Heart left ventricle (tissue), 16 donors: ENCODE measurements around the gene OR8K1. TPM values are rescaled to one million over a fixed set of nuclear protein-coding genes. Genes with fewer than 3 reads are reported as not detected.

Experiments used
- ATAC-seq, 4 donors: fragments of 200-7000 bp; cut with Tn5 transposase; one replicate each; pipeline ENCODE4 v1.9.1; 2020 to 2022; ENCODE audit warnings: moderate library complexity in 4 of 4, mild to moderate bottlenecking in 3 of 4, moderate number of reproducible peaks in 1 of 4
- DNase-seq, 5 donors: peaks; one replicate each; pipeline ENCODE4 v3.0.0-alpha.2; 2020
- H3K27ac ChIP-seq, 12 donors: fragments of 200-600 bp; sonication (generic) in 4 of 12; one replicate each; pipeline versions ENCODE4 v1.5.0 to v1.8.0; 2016 to 2022; ENCODE audit warnings: mild to moderate bottlenecking in 2 of 12
- H3K27me3 ChIP-seq, 9 donors: fragments of 200-600 bp; sonication (generic) in 2 of 9; one replicate each; pipeline versions ENCODE4 v1.5.1 to v1.8.0; 2016 to 2022; ENCODE audit warnings: mild to moderate bottlenecking in 3 of 9
- H3K36me3 ChIP-seq, 9 donors: fragments of 200-600 bp; sonication (generic) in 2 of 9; one replicate each; pipeline versions ENCODE4 v1.5.0 to v1.8.0; 2018 to 2022; ENCODE audit warnings: mild to moderate bottlenecking in 2 of 9
- H3K4me1 ChIP-seq, 12 donors: fragments of 200-600 bp; sonication (generic) in 4 of 12; one replicate each; pipeline versions ENCODE4 v1.5.0 to v1.8.0; 2016 to 2022; ENCODE audit warnings: mild to moderate bottlenecking in 3 of 12
- H3K4me3 ChIP-seq, 12 donors: fragments of 200-600 bp; sonication (generic) in 4 of 12; one replicate each; pipeline versions ENCODE4 v1.5.0 to v1.8.0; 2017 to 2022; ENCODE audit warnings: mild to moderate bottlenecking in 9 of 12, moderate library complexity in 4 of 12
- H3K9me3 ChIP-seq, 12 donors: fragments of 200-600 bp; sonication (generic) in 4 of 12; one replicate each; pipeline versions ENCODE4 v1.5.0 to v1.8.0; 2016 to 2022; ENCODE audit warnings: mild to moderate bottlenecking in 1 of 12
- POLR2A ChIP-seq, 2 donors: fragments of 450-650 bp; IDR thresholded peaks; one replicate each; pipeline ENCODE4 v1.6.1; 2017; ENCODE audit warnings: antibody characterized with exemption in 2 of 2, mild to moderate bottlenecking in 2 of 2, moderate library complexity in 2 of 2
- WGBS, 4 donors: extraction: QIAGEN DNeasy Blood & Tissue Kit in 2 of 4; methylation state at CpG; one replicate each; pipeline versions ENCODE4 v1.1.5 to v1.1.7; 2013 to 2018; 5-methylcytosine and 5-hydroxymethylcytosine counted together
- intact Hi-C, 10 donors: fragments of 100-400 bp; cut with DNase I; formaldehyde crosslinking; loops; one replicate each; pipeline versions ENCODE4 v1.11.1 to v1.14.2; 2022
- polyA plus RNA-seq, 2 donors: library from polyadenylated mRNA; stranded (reverse); fragments of 200-250 nt; gene quantifications; one replicate each; pipeline ENCODE4 v1.2.3, GENCODE V29; 2013
- total RNA-seq, 9 donors: library from RNA; depleted of rRNA in 2 of 9; stranded (reverse); fragments of >200 nt in 2 of 9; fragmentation: NEBNext Ultra II Directional in 3 of 9; extraction: Animal tissue kit (Norgen Biotek cat#: 25700) in 3 of 9; gene quantifications; one replicate each; pipeline versions ENCODE4 v1.1.0 to v1.2.4, GENCODE V29; 2016 to 2023
- TF ChIP-seq, protein P1 (sequence below), 12 donors: fragments of 200-600 bp; sonication (generic) in 4 of 12; IDR thresholded peaks; one replicate each; pipeline versions ENCODE4 v1.5.0 to v1.8.0; 2018 to 2022; ENCODE audit warnings: antibody characterized with exemption in 12 of 12, mild to moderate bottlenecking in 5 of 12
- donor health status: ischemic (EF 13 %, LVEDD 7.1; RV severe dilation, severe dysfunction).
- donor health status: healthy with polysubstance abuse.
- donor health status: DM: no; HTN: yes; CAD: no.
- donor health status: DM: no; HTN: no; CAD: no.
- donor health status: ischemic (EF 25% LVEDD 6.9; RV normal size, moderate dysfunction).
- donor health status: ischemic (EF 25% LVEDD 5.7; RV mildly dilated, moderate dysfunction).
- donor health status: healthy.
- donor health status: DM: yes; HTN: yes; CAD: no.
- donor health status: ischemic (EF 35%, LVEDD 5.7; RV mildly dilated, moderate dysfunction).
- donor health status: nonischemic (EF 11% LVEDD 7.7; RV severe dilation, severe dysfunction).
- donor health status: DM: yes; HTN: yes; CAD: no.
- donor health status: PGD.
- donor health status: ischemic (EF 29% LVEDD 5.4; RV normal size, mild dysfunction).
- donor health status: nonischemic (EF 23%, LVEDD 6.1; RV moderate dilation, normal function).

Gene OR8K1
- total and polyA plus RNA-seq, 11 donors, result not detected

GRCh38 chr11:56375324-56375723, 29.5 kb downstream of the OR8K1 start, which contains the start of gene OR8U1:
Gene OR8U1, plus strand, starts transcription at chr11:56375624. Its CDS starts 0 bp downstream, at chr11:56375624.
- WGBS, 4 donors, result 66 to 77% (median 73%) methylated on average over 2 of the region's 2 CpGs
- no peak for DNase-seq
- TF ChIP-seq, protein P1, sequence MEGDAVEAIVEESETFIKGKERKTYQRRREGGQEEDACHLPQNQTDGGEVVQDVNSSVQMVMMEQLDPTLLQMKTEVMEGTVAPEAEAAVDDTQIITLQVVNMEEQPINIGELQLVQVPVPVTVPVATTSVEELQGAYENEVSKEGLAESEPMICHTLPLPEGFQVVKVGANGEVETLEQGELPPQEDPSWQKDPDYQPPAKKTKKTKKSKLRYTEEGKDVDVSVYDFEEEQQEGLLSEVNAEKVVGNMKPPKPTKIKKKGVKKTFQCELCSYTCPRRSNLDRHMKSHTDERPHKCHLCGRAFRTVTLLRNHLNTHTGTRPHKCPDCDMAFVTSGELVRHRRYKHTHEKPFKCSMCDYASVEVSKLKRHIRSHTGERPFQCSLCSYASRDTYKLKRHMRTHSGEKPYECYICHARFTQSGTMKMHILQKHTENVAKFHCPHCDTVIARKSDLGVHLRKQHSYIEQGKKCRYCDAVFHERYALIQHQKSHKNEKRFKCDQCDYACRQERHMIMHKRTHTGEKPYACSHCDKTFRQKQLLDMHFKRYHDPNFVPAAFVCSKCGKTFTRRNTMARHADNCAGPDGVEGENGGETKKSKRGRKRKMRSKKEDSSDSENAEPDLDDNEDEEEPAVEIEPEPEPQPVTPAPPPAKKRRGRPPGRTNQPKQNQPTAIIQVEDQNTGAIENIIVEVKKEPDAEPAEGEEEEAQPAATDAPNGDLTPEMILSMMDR (IDR thresholded peaks at IDR 0.05), result no peak
- TF ChIP-seq POLR2A (IDR thresholded peaks at IDR 0.05), result no peak

DNA sequence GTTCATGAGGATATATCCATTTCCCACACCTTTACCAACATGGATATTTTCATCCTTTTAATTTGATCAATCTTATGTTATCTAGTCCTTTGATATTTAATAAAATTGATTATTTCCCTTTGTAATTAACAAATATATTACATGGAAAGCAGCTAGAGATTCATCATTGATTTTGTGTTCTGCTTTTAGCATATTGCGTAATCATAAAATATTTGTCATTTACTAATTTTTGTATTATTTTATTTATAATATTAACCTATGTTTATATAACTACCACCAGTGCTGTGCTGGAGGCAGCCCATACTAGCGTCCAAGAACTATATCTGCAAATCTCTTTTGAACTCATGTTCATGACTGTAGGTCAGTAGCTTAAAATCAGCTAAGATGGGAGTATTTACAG, 34.3 kb downstream of the OR8K1 start:
- peaks cover 0 to 4% (median 0%) of the 10 kb centered on the region in 12 donors for H3K9me3 ChIP-seq
- no peaks in the 10 kb centered on the region for H3K4me1 ChIP-seq
- H3K36me3 ChIP-seq, result no peaks in the 10 kb centered on the region
- TF ChIP-seq, protein P1 (IDR thresholded peaks at IDR 0.05), result no peak
- no peak for TF ChIP-seq POLR2A (IDR thresholded peaks at IDR 0.05)
- no peak overlapping the region for H3K27ac ChIP-seq
- intact Hi-C loops, result no loop called here
- 76 to 86% (median 81%) methylated on average over 2 of the region's 2 CpGs for WGBS, 4 donors
- DNase-seq, result no peak
- no peaks in the 10 kb centered on the region for H3K27me3 ChIP-seq
- ATAC-seq, result no peak
- no peak overlapping the region for H3K4me3 ChIP-seq

More at GRCh38 chr11:56375324-56375723, 29.5 kb downstream of the OR8K1 start, which contains the start of gene OR8U1:
- Histone ChIP-seq H3K27ac (no peak within 1 kb of the TSS), H3K9me3 (peaks cover 0 to 4% (median 0%) of the 10 kb centered on the region in 12 donors), H3K4me3 (no peak within 1 kb of the TSS), H3K36me3 (no peaks in the 10 kb centered on the region), H3K27me3 (no peaks in the 10 kb centered on the region), H3K4me1 (no peaks in the 10 kb centered on the region)
- no peak for ATAC-seq
- intact Hi-C loops, result no loop called here

DNA sequence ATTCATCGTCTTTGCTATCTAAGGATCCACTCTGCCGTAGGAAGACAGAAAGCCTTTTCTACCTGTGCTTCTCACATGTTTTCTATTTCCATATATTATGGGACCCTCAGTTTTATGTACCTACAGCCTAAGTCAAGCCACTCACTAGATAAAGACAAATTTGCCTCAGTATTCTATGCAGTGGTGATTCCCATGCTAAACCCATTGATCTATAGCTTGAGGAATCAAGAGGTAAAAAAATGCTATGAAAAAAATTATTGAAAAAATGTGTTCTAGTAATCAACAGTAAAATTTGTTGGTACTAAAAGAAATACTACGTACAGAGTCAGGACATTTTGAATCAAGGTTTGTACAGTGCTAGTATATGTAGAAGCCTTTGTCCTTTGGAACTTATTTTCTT, 48.5 kb downstream of the OR8K1 start:
- no peak for TF ChIP-seq POLR2A (IDR thresholded peaks at IDR 0.05)
- TF ChIP-seq, protein P1 (IDR thresholded peaks at IDR 0.05), result no peak
- ATAC-seq (no peak), DNase-seq (no peak)
- no peaks in the 10 kb centered on the region for H3K27me3 ChIP-seq
- no peaks in the 10 kb centered on the region for H3K36me3 ChIP-seq
- H3K4me1 ChIP-seq, result no peaks in the 10 kb centered on the region
- no peaks in the 10 kb centered on the region for H3K9me3 ChIP-seq
- 82 to 92% (median 88%) methylated on average over 3 of the region's 3 CpGs for WGBS, 4 donors
- no peak overlapping the region for H3K27ac ChIP-seq
- intact Hi-C loops, result no loop called here
- H3K4me3 ChIP-seq, result no peak overlapping the region

- 52 to 56% (median 54%) methylated on average over 3 of the region's 3 CpGs for WGBS, 4 donors
- TF ChIP-seq, protein P1 (IDR thresholded peaks at IDR 0.05), result no peak
- no peak for TF ChIP-seq POLR2A (IDR thresholded peaks at IDR 0.05)
Observed at GRCh38 chr11:56396047-56396446, 50.2 kb downstream of the OR8K1 start.

More at GRCh38 chr11:56396047-56396446, 50.2 kb downstream of the OR8K1 start:
- ATAC-seq (no peak), DNase-seq (no peak)
- intact Hi-C loops, result no loop called here
- H3K27ac ChIP-seq, result no peak overlapping the region
- no peaks in the 10 kb centered on the region for H3K9me3 ChIP-seq
- no peaks in the 10 kb centered on the region for H3K4me1 ChIP-seq
- H3K4me3 ChIP-seq, result no peak overlapping the region
- H3K27me3 ChIP-seq, result no peaks in the 10 kb centered on the region
- H3K36me3 ChIP-seq, result no peaks in the 10 kb centered on the region

Other genes with a start within 250 kb of the OR8K1 start
- gene OR8H2, start 242.4 kb upstream of the OR8K1 start, total RNA-seq, result not detected
- gene OR8H2, start 242.4 kb upstream of the OR8K1 start, polyA plus RNA-seq, result not detected
- not detected for gene OR8H3, start 223.7 kb upstream of the OR8K1 start, total RNA-seq
- not detected for gene OR8H3, start 223.7 kb upstream of the OR8K1 start, polyA plus RNA-seq
- gene OR8J3, start 205.8 kb upstream of the OR8K1 start, total RNA-seq, result not detected
- not detected for gene OR8J3, start 205.8 kb upstream of the OR8K1 start, polyA plus RNA-seq
- not detected for gene OR8K5, start 185.7 kb upstream of the OR8K1 start, total RNA-seq
- not detected for gene OR8K5, start 185.7 kb upstream of the OR8K1 start, polyA plus RNA-seq
- not detected for gene OR5J2, start 169.4 kb upstream of the OR8K1 start, total RNA-seq
- not detected for gene OR5J2, start 169.4 kb upstream of the OR8K1 start, polyA plus RNA-seq
- not detected for gene OR5T2, start 111.8 kb upstream of the OR8K1 start, total RNA-seq
- not detected for gene OR5T2, start 111.8 kb upstream of the OR8K1 start, polyA plus RNA-seq
- not detected for gene OR5T3, start 93.8 kb upstream of the OR8K1 start, total RNA-seq
- not detected for gene OR5T3, start 93.8 kb upstream of the OR8K1 start, polyA plus RNA-seq
- gene OR5T1, start 71.9 kb upstream of the OR8K1 start, total RNA-seq, result not detected
- not detected for gene OR5T1, start 71.9 kb upstream of the OR8K1 start, polyA plus RNA-seq
- not detected for gene OR8H1, start 53.8 kb upstream of the OR8K1 start, total RNA-seq
- gene OR8H1, start 53.8 kb upstream of the OR8K1 start, polyA plus RNA-seq, result not detected
- gene OR8K3, start 30.9 kb upstream of the OR8K1 start, total RNA-seq, result not detected
- gene OR8K3, start 30.9 kb upstream of the OR8K1 start, polyA plus RNA-seq, result not detected
- gene OR8J1, start 8.3 kb downstream of the OR8K1 start, total RNA-seq, result not detected
- not detected for gene OR8J1, start 8.3 kb downstream of the OR8K1 start, polyA plus RNA-seq
- not detected for gene OR8U1, start 29.6 kb downstream of the OR8K1 start, total RNA-seq
- gene OR8U1, start 29.6 kb downstream of the OR8K1 start, polyA plus RNA-seq, result not detected
- not detected for gene OR5AL1, start 66.7 kb downstream of the OR8K1 start, total RNA-seq
- gene OR5AL1, start 66.7 kb downstream of the OR8K1 start, polyA plus RNA-seq, result not detected
- gene OR5M3, start 127.3 kb downstream of the OR8K1 start, total RNA-seq, result not detected
- gene OR5M3, start 127.3 kb downstream of the OR8K1 start, polyA plus RNA-seq, result not detected
- not detected for gene OR5M8, start 145.3 kb downstream of the OR8K1 start, total RNA-seq
- gene OR5M8, start 145.3 kb downstream of the OR8K1 start, polyA plus RNA-seq, result not detected
- gene OR5M11, start 197.2 kb downstream of the OR8K1 start, total RNA-seq, result not detected
- gene OR5M11, start 197.2 kb downstream of the OR8K1 start, polyA plus RNA-seq, result not detected
- not detected for gene OR5M10, start 231.7 kb downstream of the OR8K1 start, total RNA-seq
- gene OR5M10, start 231.7 kb downstream of the OR8K1 start, polyA plus RNA-seq, result not detected